ENCODE data around the gene CEBPA. TPM values are rescaled to one million over a fixed set of nuclear protein-coding genes. Genes with fewer than 3 reads are reported as not detected.

The CEBPA gene
- total and polyA plus RNA-seq, 9 donors, result 0.92 to 6.1 (median 3.7) TPM

DNA sequence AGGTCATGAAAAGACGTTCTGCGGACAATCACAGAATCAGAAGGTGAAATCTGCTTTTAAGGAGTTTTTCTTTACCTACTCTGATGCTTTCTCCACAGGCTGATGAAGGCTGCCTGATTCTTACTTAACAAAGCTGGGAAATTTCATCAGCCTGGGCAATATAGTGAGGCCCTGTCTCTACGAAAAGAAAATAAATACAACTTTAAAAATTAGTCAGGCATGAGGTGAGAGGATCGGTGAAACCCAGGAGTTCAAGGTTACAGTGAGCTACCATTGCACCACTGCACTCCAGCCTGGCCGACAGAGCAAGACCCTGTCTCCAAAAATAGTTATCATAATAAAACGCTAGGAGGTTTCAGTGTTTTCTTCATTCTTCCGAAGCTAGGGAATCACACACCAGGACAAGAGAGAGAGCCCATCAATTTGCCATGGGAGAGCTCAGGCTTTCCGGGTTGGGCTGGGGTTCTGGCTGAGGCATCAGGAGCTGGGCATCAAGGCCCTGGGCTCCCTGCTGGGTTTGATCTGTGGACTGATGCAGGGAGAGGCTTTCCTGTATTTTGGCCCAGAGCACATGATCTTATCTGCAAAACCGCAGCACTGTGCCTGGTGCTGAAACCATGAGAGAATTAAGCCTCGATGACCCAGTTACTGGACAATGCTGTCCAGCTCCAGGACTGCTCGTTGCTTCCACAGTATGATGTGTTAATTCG is 46.1 kb upstream of the CEBPA start:
- H3K4me3 ChIP-seq, result no peak overlapping the region
- H3K4me1 ChIP-seq (ENCODE audit: insufficient read depth), result no peaks in the 10 kb centered on the region
- TF ChIP-seq EP300 (IDR thresholded peaks at IDR 0.05) (no peak), POLR2A (IDR thresholded peaks at IDR 0.05) (no peak), CTCF (IDR thresholded peaks at IDR 0.05) (no peak)
- intact Hi-C loops (cut with DNase I), result no loop called here
- 31 to 51% (median 43%) methylated on average over 12 of the region's 12 CpGs for WGBS, 3 donors
- H3K27me3 ChIP-seq, result no peaks in the 10 kb centered on the region
- no peaks in the 10 kb centered on the region for H3K36me3 ChIP-seq
- no peak for DNase-seq
- H3K9me3 ChIP-seq, result no peaks in the 10 kb centered on the region
- H3K27ac ChIP-seq, result no peak overlapping the region

DNA sequence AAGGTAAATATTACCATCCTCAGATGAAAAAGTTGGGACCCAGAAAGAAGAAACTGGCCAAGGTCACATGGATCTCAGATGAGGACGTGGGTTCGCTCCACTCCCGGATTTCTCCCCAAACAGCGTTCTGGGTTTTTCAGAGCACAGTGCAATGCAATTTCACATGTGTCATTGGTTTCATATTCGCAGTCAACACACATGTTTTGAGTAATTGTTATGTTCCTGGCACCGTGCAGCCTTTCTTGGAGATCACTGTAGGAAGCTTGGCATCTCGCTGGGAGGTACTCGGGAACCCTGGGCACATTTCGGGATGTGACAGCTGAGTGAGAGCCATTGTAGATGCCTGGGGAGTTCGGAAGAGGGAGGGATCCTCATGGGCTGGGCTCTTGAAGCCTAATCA is 45.0 kb upstream of the CEBPA start:
- 78 to 81% (median 78%) methylated on average over 10 of the region's 10 CpGs for WGBS, 3 donors

DNA sequence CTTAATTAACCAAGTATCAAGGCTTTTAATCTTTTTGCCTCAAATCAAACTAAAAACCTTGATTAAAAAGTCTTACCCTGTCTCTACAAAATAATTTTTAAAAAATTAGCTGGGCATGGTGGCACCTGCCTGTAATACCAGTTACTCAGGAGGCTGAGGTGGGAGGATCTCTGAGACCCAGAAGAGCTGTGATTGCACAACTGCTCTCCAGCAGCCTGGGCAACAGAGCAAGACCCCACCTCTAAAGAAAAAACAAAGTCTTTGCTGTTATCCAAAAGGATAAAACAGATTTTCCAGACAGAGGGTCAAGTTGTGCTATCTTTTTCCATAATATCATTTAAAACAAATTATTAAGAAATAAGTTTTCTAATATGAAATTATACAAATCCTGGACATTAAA is 44.3 kb upstream of the CEBPA start:
- no peaks in the 10 kb centered on the region for H3K9me3 ChIP-seq
- no peak for DNase-seq
- H3K36me3 ChIP-seq, result no peaks in the 10 kb centered on the region
- H3K27ac ChIP-seq, result no peak overlapping the region
- intact Hi-C loops (cut with DNase I), result no loop called here
- TF ChIP-seq POLR2A (IDR thresholded peaks at IDR 0.05), result no peak
- TF ChIP-seq EP300 (IDR thresholded peaks at IDR 0.05), result no peak
- no peak for TF ChIP-seq CTCF (IDR thresholded peaks at IDR 0.05)
- no peaks in the 10 kb centered on the region for H3K27me3 ChIP-seq
- H3K4me3 ChIP-seq, result no peak overlapping the region
- H3K4me1 ChIP-seq (ENCODE audit: insufficient read depth), result no peaks in the 10 kb centered on the region

More for the DNA sequence above, 45.0 kb upstream of the CEBPA start:
- Histone ChIP-seq H3K4me1 (ENCODE audit: insufficient read depth) (no peaks in the 10 kb centered on the region), H3K4me3 (no peak overlapping the region), H3K27me3 (no peaks in the 10 kb centered on the region), H3K36me3 (no peaks in the 10 kb centered on the region), H3K9me3 (no peaks in the 10 kb centered on the region), H3K27ac (no peak overlapping the region)
- TF ChIP-seq EP300 (IDR thresholded peaks at IDR 0.05), result no peak
- no peak for TF ChIP-seq POLR2A (IDR thresholded peaks at IDR 0.05)
- TF ChIP-seq CTCF (IDR thresholded peaks at IDR 0.05), result no peak
- DNase-seq, result no peak
- intact Hi-C loops (cut with DNase I), result no loop called here

DNA sequence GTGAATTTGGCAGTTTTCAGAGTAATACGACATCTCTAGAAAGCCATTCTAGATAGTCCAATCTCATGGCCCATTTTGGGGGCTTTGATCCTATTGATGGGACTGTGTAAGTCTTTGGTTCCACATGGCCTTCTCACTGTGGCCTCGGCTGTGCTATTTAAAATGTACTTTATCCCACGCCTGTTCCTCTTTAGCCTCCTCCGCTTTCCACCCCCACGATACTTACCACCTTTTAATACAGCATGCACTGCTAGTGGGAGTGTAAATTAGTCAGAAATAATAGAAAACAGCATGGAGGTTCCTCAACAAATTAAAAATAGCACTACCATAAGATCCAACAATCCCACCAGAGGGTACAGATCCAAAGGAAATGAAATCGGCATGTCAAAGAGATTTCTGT is 42.8 kb upstream of the CEBPA start:
- 77 to 83% (median 82%) methylated on average over 6 of the region's 6 CpGs for WGBS, 3 donors
- H3K9me3 ChIP-seq, result no peaks in the 10 kb centered on the region
- H3K27ac ChIP-seq, result no peak overlapping the region
- no peaks in the 10 kb centered on the region for H3K4me1 ChIP-seq (ENCODE audit: insufficient read depth)
- DNase-seq, result no peak
- no peaks in the 10 kb centered on the region for H3K36me3 ChIP-seq
- no peaks in the 10 kb centered on the region for H3K27me3 ChIP-seq
- no peak overlapping the region for H3K4me3 ChIP-seq
- TF ChIP-seq EP300 (IDR thresholded peaks at IDR 0.05) (no peak), CTCF (IDR thresholded peaks at IDR 0.05) (no peak), POLR2A (IDR thresholded peaks at IDR 0.05) (no peak)
- intact Hi-C loops (cut with DNase I), result no loop called here

Measured in ovary (tissue), 9 donors.